ENCODE data around the gene RPS6KB1.
"Not testable (repeated sequence)": the region's sequence is repeated elsewhere in the genome, so short reads cannot be mapped to it uniquely, and the experiment has no call there.

RPS6KB1 gene

GRCh38 chr17:59869941-59870218 is 23.0 kb upstream of the RPS6KB1 start:
- no peak for DNase-seq

GRCh38 chr17:59870482-59870881 is 22.4 kb upstream of the RPS6KB1 start:
- intact Hi-C loops (cut with DNase I) = no loop called here
- peak in 1 of 10 donors; percentile 3 for DNase-seq

More at GRCh38 chr17:59869941-59870218, 23.0 kb upstream of the RPS6KB1 start:
- intact Hi-C loops (cut with DNase I) = no loop called here

- no peak for DNase-seq
- intact Hi-C loops (cut with DNase I) = no loop called here
Measured at GRCh38 chr17:59872351-59872750, 20.6 kb upstream of the RPS6KB1 start.

- DNase-seq = peak in 1 of 10 donors; percentile 27
- intact Hi-C loops (cut with DNase I) = not testable (repeated sequence)
Measured at GRCh38 chr17:59873414-59873813, 19.5 kb upstream of the RPS6KB1 start.

GRCh38 chr17:59874376-59874775 is 18.5 kb upstream of the RPS6KB1 start:
- intact Hi-C loops (cut with DNase I) = no loop called here
- peak in 1 of 10 donors; percentile 4 for DNase-seq

- intact Hi-C loops (cut with DNase I) = no loop called here
- DNase-seq = peak in 1 of 10 donors; percentile 7
Measured at GRCh38 chr17:59876107-59876506, 16.8 kb upstream of the RPS6KB1 start.

- intact Hi-C loops (cut with DNase I) = no loop called here
- peak in 1 of 10 donors; percentile 2 for DNase-seq
Measured at GRCh38 chr17:59877965-59878364, 15.0 kb upstream of the RPS6KB1 start.

GRCh38 chr17:59878624-59879023 is 14.3 kb upstream of the RPS6KB1 start:
- intact Hi-C loops (cut with DNase I) = no loop called here
- no peak for DNase-seq

- DNase-seq = peak in 1 of 10 donors; percentile 67
Measured at GRCh38 chr17:59884861-59885260, 8.1 kb upstream of the RPS6KB1 start.

GRCh38 chr17:59888145-59888750 is 4.7 kb upstream of the RPS6KB1 start:
- no peak for DNase-seq
- intact Hi-C loops (cut with DNase I) = no loop called here

More at GRCh38 chr17:59884861-59885260, 8.1 kb upstream of the RPS6KB1 start:
- intact Hi-C loops (cut with DNase I) = no loop called here

GRCh38 chr17:59890720-59891119 is 2.2 kb upstream of the RPS6KB1 start:
- DNase-seq = no peak
- intact Hi-C loops (cut with DNase I) = no loop called here

GRCh38 chr17:59892251-59892923 is 534 bp upstream of the RPS6KB1 start:
- DNase-seq = peak in 3 of 10 donors; percentile 17 to 91 (median 81)
- intact Hi-C loops (cut with DNase I) = no loop called here

GRCh38 chr17:59893676-59894100 is 767 bp downstream of the RPS6KB1 start:
- DNase-seq = no peak
- intact Hi-C loops (cut with DNase I) = no loop called here

GRCh38 chr17:59897090-59897489 is 4.2 kb downstream of the RPS6KB1 start:
- intact Hi-C loops (cut with DNase I) = no loop called here
- no peak for DNase-seq

- intact Hi-C loops (cut with DNase I) = no loop called here
- DNase-seq = no peak
Measured at GRCh38 chr17:59899099-59899498, 6.2 kb downstream of the RPS6KB1 start.

GRCh38 chr17:59901604-59902003 is 8.7 kb downstream of the RPS6KB1 start:
- no peak for DNase-seq
- intact Hi-C loops (cut with DNase I) = no loop called here

GRCh38 chr17:59903455-59903854 is 10.5 kb downstream of the RPS6KB1 start:
- intact Hi-C loops (cut with DNase I) = no loop called here
- no peak for DNase-seq

- intact Hi-C loops (cut with DNase I) = no loop called here
- DNase-seq = no peak
Measured at GRCh38 chr17:59907467-59907866, 14.5 kb downstream of the RPS6KB1 start.

GRCh38 chr17:59914274-59914854 is 21.4 kb downstream of the RPS6KB1 start:
- no peak for DNase-seq
- intact Hi-C loops (cut with DNase I) = loop anchor here (5.0 kb wide), 1 partner anchor 123 kb away; no protein-coding TSS in a partner anchor

GRCh38 chr17:59916446-59916845 is 23.5 kb downstream of the RPS6KB1 start:
- no peak for DNase-seq
- intact Hi-C loops (cut with DNase I) = no loop called here

- intact Hi-C loops (cut with DNase I); DNase-seq: not testable (repeated sequence)
Measured at GRCh38 chr17:59920637-59921036, 27.7 kb downstream of the RPS6KB1 start.

GRCh38 chr17:59930121-59930520 is 37.2 kb downstream of the RPS6KB1 start:
- DNase-seq; intact Hi-C loops (cut with DNase I): not testable (repeated sequence)
